HG02870 (cell line): ENCODE data around the gene ABR.

Experiments used
- ATAC-seq: cut with Tn5 transposase; IDR thresholded peaks from one replicate; pipeline ENCODE4 v1.9.1; 2021; ENCODE audit warnings: mild to moderate bottlenecking, moderate library complexity; ENCODE audit not compliant: unreplicated experiment

Gene ABR

GRCh38 chr17:1036171-1036844, 143.5 kb downstream of the ABR start:
- no peak for ATAC-seq

DNA sequence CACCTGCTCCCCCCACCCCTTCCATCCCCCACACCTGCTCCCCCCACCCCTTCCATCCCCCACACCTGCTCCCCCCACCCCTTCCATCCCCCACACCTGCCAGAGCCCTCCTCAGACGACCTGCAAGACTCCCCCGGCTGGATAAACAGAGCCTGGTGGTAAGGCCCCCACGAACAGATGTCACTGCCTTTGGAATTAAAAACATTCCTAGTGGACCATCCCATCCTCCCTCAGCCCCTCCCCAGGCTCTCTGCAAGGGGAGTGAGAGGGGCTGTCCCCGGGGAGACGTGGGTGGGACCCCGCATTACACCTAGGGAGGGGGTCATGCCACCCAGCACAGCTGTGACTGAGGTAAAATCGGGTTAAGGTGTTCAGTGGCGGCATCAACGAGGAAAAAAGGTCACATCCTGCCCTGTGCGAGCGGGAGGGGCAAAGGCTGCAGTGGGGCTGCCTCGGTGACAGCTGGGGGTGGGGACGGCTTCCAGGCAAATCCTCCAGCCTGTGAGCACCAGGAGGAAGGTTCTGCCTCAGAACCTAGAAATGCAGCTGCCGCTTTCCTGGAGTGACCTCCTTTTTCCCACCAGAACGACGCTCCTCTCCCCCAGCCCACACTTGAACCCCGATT, 144.1 kb downstream of the ABR start:
- ATAC-seq: no peak

- ATAC-seq: no peak
Observed at GRCh38 chr17:1034652-1035210, 145.1 kb downstream of the ABR start.

DNA sequence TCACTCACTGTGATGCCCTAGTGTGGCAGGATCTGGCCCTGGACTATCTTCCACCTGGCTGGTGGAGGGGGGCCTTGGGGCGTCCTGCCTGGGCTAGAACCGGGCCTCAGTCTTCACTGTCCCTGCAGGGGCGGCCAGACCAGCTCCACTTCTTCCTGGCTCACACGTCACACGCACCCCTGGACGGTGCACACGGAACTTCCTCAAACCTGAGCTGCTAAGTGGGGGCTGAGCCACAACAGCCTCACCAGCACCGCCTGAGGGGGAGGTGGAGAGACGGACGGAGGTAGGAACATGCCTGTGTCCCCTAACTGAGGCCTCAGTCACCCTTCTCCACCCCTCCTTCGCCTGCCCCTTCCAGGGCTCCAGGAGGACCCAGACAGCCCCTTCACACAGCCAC, 146.3 kb downstream of the ABR start:
- ATAC-seq: no peak

- ATAC-seq: no peak
Observed at GRCh38 chr17:1032391-1032790, 147.4 kb downstream of the ABR start.

- no peak for ATAC-seq
Observed at GRCh38 chr17:1031711-1032110, 148.1 kb downstream of the ABR start.

- ATAC-seq: no peak
Observed at GRCh38 chr17:1030684-1031532, 148.9 kb downstream of the ABR start.

DNA sequence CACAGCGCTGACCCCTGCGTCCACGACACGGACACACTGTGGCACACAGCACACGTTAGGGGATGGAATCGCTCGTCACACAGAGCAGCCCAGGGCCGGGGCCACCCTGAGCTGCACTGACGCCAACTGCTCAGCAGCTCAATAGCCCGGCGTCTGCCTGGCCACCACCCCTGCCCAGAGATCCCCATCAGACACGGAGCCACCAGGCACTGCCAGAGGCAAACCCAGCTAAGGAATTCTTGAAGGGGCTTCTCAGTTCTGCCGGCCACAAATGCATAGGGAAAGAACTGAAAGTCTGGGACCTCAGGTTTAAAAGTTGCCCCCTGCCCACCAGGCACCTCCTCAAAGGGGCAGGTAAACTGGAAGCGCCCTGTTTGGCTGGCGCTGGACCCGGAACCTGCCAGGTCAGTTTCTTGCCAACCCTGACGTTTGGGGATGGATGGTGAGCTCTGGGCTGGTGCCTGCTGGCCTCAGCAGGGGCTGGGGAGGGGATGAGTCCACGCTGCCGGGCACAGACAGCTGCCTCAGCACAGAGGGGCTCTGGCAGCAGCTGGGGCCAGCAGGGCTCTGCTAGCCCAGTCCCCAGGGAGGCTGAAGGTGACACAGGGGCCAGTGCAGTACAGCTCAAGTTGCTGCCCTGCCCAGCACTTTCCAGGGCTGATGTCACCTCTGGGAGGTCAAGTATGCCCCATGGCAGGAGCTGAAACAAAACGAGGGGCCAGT, 149.7 kb downstream of the ABR start:
- ATAC-seq: no peak

- ATAC-seq: no peak
Observed at GRCh38 chr17:1029196-1029921, 150.4 kb downstream of the ABR start.

DNA sequence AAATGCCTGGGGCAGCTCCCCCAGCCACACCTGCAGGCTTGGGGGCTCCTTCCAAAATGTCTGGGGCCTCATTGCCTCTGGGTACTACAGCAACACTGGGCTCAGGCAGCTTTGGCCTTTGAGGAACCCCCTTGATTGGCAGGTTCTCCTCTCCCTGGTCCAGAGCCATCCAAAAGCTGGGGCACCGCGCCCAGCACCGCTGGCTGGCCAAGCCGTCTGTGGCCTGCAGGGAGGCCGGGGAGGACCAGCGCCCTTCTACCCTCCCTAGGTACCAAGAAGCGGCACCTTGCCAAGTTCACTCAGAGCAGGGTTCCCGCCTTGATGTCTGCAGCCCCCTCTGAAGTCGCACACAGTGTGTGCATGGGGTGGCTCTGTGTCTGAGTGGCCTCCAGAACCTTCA, 152.7 kb downstream of the ABR start:
- no peak for ATAC-seq

GRCh38 chr17:1026599-1026975, 153.2 kb downstream of the ABR start:
- no peak for ATAC-seq

DNA sequence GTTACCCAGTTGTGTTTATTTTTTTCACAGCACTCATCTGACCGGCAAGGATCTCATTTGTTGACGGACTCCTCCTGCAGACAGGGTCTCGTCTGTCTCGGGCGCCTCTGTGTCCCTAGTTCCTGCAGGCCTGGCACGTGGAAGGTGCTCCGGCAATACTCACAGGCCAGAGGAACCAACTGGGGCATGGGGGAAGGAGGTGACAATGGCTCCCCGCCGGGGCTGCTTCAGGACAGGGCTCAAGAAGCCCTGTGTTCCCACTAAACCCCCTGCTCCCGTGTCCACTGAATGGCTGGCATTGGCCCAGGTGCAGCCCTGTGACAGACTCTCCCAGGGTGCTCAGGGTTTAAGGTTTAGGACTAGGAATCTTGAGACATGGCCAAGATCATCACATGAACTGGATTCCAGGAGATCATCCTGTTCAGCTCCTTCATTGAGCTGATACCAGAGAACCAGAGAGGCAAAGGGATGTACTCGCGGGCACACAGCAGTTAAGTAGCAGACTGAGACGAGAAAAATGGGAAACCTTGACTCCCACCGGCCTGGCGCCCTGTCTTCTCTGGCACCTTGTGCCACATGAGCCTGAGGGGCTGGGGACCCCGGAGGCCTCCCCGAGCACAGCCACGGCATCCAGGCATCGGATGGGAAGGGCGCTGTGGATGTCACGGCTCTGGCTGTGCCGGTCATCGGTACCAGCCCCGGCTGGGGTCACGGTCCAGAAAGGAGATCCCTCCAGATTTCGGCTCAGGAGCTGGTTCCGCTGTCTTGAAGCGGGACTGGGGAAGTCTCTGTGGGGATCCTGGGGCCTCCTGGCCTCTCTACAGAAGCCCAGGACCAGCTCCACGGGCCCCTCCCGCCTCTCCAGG, 153.8 kb downstream of the ABR start:
- no peak for ATAC-seq

DNA sequence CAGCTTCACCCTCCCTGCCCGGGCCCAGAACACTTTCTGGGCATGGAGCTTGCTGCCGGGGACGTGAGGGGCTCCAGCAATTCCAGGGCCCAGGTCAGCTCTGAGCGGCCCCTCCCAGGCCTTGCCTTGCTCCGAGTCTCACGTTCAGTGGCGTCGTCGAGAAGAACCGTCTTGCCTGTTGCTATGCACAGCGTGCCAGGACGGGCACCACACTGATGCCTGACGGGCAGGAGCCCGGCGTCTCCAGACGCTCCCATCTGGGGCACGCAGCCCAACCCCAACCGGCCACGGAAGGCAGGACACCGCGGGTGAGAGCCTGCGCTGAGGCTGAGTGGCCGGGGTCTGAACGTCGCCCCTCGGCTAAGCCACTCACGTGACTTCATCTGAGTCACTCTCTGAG, 155.7 kb downstream of the ABR start:
- ATAC-seq: no peak

- no peak for ATAC-seq
Observed at GRCh38 chr17:1022278-1023024, 157.3 kb downstream of the ABR start.

GRCh38 chr17:1021147-1021546, 158.6 kb downstream of the ABR start:
- no peak for ATAC-seq

DNA sequence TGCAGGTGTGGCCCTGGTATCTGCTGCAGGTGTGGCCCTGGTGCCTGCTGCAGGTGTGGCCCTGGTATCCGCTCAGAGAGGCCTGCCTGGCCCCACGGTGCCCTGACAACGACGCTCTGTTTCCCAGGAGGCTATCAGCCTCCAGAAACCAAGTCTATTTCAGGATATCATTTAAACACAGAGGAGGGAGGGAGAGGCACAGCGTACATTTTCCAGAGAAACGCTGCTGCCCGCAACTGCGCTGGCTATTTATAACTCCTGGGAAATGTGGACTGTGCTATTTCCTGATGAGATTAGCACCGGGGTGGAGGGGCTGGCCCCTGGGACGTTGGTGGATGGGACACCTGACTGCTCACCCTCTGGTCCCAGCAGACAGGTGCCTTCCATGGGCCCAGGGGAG, 160.3 kb downstream of the ABR start:
- ATAC-seq: no peak

DNA sequence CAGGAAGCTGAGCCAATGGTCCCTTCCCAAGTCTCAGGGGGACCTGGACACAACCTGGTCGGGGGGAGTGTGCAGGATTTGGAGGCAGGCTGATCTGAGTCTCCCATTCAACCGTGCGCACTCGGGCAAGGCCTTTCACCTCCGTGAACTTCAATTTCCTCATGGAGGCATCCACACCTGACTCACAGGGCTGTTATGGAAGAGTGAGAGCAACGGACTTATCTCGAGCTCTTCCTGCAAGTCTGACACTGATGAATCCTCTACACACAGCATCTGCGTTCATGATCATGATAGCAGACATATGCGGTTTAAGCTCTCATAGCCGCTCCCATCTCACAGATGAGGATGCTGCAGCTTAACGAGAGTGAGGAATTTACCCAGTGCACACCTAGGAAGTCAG, 161.2 kb downstream of the ABR start:
- no peak for ATAC-seq

DNA sequence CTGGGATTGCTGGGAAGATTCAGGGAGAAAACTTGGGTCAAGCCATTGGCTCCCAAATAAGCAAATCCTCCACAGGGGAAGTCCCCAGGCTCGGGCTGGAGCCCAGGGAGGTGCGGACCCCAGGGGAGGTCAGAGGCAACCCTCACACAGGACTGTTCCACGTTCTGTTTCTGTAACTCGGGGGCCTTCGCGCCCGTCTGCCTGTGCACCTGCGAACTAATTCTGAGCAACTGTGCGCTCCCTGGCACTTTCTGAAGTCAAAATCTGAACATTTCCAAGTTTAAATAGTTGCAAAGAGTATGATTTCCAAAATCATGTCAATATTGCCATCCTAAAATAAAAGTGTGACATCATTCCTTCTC, 166.1 kb downstream of the ABR start:
- no peak for ATAC-seq
